ENCODE measurements around the gene SHOX.
"Not testable (repeated sequence)": the region's sequence is repeated elsewhere in the genome, so short reads cannot be mapped to it uniquely, and the experiment has no call there.

The SHOX gene

DNA sequence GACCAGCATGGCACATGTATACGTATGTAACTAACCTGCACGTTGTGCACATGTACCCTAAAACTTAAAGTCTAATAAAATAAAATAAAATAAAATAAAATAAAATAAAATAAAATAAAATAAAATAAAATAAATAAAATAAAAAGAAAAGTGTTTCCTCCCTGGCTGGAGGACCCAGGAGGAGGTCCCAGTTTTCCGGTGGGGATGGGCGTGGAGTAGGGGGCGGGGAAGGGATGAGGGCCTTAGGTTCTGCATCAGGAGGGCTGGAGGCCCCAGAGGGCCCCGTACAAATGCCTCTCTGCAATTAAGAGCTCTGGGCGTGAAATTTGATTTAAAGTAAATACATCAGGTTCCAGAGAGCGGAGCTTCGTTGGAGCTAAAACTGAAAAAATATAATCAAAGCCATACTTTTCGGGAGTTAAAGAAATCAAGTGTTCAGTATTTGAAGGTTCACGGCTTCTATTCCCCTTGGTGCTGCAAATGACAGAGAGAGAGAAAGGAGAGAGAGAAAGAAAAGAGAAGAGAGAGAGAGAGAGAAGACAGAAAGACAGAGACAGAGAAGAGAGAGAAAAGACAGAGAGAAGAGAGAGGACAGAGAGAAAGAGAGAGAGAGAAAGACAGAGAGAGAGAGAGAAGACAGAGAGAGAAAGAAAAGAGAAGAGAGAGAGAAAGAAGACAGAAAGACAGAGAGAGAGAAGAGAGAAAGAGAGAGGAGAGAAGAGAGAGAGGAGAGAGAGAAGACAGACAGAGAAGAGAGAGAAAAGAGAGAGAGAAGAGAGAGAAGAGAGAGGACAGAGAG lies 8.7 kb upstream of the SHOX start:
- in situ Hi-C loops (cut with MboI; ENCODE audit: low sequenced_read_pairs): no loop called here

DNA sequence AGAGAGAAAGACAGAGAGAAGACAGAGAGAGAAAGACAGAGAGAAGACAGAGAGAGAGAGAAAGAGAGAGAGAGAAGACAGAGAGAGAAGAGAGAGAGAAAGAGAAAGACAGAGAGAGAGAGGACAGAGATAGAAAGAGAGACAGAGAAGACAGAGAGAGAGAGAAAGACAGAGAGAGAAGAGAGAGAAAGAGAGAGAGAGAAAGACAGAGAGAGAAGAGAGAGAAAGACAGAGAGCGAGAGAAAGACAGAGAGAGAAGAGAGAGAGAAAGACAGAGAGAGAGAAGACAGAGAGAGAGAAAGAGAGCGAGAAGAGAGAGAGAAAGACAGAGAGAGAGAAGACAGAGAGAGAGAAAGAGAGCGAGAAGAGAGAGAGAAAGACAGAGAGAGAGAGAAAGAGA lies 7.8 kb upstream of the SHOX start:
- in situ Hi-C loops (cut with MboI; ENCODE audit: low sequenced_read_pairs): not testable (repeated sequence)

GRCh38 chrX:623268-623598 lies 7.4 kb upstream of the SHOX start:
- in situ Hi-C loops (cut with MboI; ENCODE audit: low sequenced_read_pairs): no loop called here

GRCh38 chrX:623599-624315 lies 6.8 kb upstream of the SHOX start:
- in situ Hi-C loops (cut with MboI; ENCODE audit: low sequenced_read_pairs): no loop called here

GRCh38 chrX:625137-625691 lies 5.4 kb upstream of the SHOX start:
- in situ Hi-C loops (cut with MboI; ENCODE audit: low sequenced_read_pairs): no loop called here

DNA sequence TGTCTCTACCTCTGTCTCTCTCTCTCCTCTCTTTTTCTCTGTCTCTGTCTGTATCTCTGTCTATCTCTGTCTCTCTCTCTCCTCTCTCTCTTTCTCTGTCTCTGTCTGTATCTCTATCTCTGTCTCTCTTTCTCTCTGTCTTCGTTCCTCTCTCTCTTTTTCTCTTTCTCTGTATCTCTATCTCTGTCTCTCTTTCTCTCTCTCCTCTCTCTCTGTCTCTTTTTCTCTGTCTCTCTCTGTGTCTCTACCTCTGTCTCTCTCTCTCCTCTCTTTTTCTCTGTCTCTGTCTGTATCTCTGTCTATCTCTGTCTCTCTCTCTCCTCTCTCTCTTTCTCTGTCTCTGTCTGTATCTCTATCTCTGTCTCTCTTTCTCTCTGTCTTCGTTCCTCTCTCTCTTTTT lies 4.5 kb upstream of the SHOX start:
- in situ Hi-C loops (cut with MboI; ENCODE audit: low sequenced_read_pairs): not testable (repeated sequence)

GRCh38 chrX:626745-627509 lies 3.7 kb upstream of the SHOX start:
- in situ Hi-C loops (cut with MboI; ENCODE audit: low sequenced_read_pairs): no loop called here

DNA sequence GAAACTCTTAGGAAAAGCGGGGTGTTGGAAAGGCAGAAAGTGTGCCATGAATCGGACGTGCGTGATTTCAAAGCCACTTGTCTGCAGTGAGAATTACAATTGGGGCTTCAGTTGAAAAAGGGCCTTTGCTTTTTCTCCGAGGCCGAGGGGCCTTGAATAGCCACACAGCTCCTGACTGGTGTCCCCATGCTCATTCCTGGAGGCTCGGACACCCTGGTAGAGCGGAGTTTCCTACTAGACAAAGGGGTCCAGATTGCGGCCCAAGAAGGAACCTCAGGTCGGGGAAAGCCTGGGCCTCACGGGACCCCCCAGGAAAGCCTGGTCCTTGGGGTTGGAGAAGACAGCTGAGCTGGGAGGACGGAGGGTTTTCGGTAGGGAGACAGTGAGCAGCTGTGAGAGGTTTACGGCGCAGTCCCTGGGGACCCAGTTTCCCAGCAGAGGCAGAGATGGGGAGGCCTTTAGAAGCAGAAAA lies 3.0 kb upstream of the SHOX start:
- in situ Hi-C loops (cut with MboI; ENCODE audit: low sequenced_read_pairs): no loop called here

- in situ Hi-C loops (cut with MboI; ENCODE audit: low sequenced_read_pairs): no loop called here
These were observed 2.6 kb upstream of the SHOX start for GRCh38 chrX:627995-628394.

GRCh38 chrX:629230-630006 lies 1.2 kb upstream of the SHOX start:
- in situ Hi-C loops (cut with MboI; ENCODE audit: low sequenced_read_pairs): no loop called here

DNA sequence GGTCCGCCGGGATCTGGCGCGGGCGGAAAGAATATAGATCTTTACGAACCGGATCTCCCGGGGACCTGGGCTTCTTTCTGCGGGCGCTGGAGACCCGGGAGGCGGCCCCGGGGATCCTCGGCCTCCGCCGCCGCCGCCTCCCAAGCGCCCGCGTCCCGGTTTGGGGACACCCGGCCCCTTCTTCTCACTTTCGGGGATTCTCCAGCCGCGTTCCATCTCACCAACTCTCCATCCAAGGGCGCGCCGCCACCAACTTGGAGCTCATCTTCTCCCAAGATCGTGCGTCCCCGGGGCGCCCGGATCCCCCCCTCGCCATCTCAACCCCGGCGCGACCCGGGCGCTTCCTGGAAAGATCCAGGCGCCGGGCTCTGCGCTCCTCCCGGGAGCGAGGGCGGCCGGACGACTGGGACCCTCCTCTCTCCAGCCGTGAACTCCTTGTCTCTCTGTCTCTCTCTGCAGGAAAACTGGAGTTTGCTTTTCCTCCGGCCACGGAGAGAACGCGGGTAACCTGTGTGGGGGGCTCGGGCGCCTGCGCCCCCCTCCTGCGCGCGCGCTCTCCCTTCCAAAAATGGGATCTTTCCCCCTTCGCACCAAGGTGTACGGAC lies 482 bp upstream of the SHOX start:
- in situ Hi-C loops (cut with MboI; ENCODE audit: low sequenced_read_pairs): no loop called here

DNA sequence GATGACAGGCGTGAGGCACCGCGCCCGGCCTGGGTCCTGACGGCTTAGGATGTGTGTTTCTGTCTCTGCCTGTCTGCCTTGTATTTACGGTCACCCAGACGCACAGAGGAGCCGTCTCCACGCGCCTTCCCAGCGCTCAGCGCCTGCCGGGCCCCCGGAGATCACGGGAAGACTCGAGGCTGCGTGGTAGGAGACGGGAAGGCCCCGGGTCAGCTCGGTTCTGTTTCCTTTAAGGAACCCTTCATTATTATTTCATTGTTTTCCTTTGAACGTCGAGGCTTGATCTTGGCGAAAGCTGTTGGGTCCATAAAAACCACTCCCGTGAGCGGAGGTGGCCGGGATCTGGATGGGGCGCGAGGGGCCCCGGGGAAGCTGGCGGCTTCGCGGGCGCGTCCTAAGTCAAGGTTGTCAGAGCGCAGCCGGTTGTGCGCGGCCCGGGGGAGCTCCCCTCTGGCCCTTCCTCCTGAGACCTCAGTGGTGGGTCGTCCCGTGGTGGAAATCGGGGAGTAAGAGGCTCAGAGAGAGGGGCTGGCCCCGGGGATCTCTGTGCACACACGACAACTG lies 1.3 kb downstream of the SHOX start:
- in situ Hi-C loops (cut with MboI; ENCODE audit: low sequenced_read_pairs): no loop called here

- in situ Hi-C loops (cut with MboI; ENCODE audit: low sequenced_read_pairs): no loop called here
These were observed 1.9 kb downstream of the SHOX start for GRCh38 chrX:632366-633042.

- in situ Hi-C loops (cut with MboI; ENCODE audit: low sequenced_read_pairs): no loop called here
These were observed 2.7 kb downstream of the SHOX start for GRCh38 chrX:633043-633984.

GRCh38 chrX:633985-634958 lies 3.7 kb downstream of the SHOX start:
- in situ Hi-C loops (cut with MboI; ENCODE audit: low sequenced_read_pairs): no loop called here

- in situ Hi-C loops (cut with MboI; ENCODE audit: low sequenced_read_pairs): no loop called here
These were observed 5.0 kb downstream of the SHOX start for GRCh38 chrX:635428-636090.

Data from HL-60/S4 treated with retinoic acid at 250 ng/mL for 4 days and 3 days (cell line).